IMR-90 (cell line): ENCODE results near the gene ZDHHC12. TPM values are rescaled to one million over a fixed set of nuclear protein-coding genes. Genes with fewer than 3 reads are reported as not detected.

Source experiments
- ATAC-seq: fragments of 200-7000 bp; cut with Tn5 transposase; 2 replicates; pipeline ENCODE4 v1.9.1; 2020; ENCODE audit warnings: low read depth, mild to moderate bottlenecking, moderate library complexity
- BruUV-seq: library from RNA; stranded (reverse); fragments of 400-500 nt; replicated peaks from 2 replicates; lab custom pipeline; 2021; lab: Mats Ljungman, UMichigan
- CTCF ChIA-PET: fragments of 300-600 bp; formaldehyde crosslinking; extraction: SDS; loops from one replicate; lab custom pipeline; 2021; ENCODE audit warnings: antibody characterized with exemption; lab: Yijun Ruan, JAX
- POLR2A ChIA-PET: fragments of 300-600 bp; sonication (Branson Sonifier 250); formaldehyde crosslinking; loops from one replicate; lab custom pipeline; 2022; ENCODE audit warnings: antibody characterized with exemption; ENCODE audit not compliant: unreplicated experiment; lab: Charles Lee
- DNase-seq: peaks from one replicate; pipeline ENCODE4 v3.0.0; 2013
- H2AFZ ChIP-seq: replicated peaks from 2 replicates; pipeline ENCODE3; 2013; ENCODE audit warnings: low read length, mild to moderate bottlenecking; ENCODE audit not compliant: poor library complexity
- H2AK5ac ChIP-seq: 2 replicates; pipeline ENCODE4 v1.6.1; 2013; ENCODE audit warnings: low read depth, low read length, inconsistent platforms
- H2AK9ac ChIP-seq: replicated peaks from 2 replicates; pipeline ENCODE3; 2013; ENCODE audit warnings: mild to moderate bottlenecking, low read depth, low read length, moderate library complexity; ENCODE audit not compliant: poor library complexity
- H2BK120ac ChIP-seq: 2 replicates; pipeline ENCODE4 v1.6.1; 2013; ENCODE audit warnings: low read depth, low read length, inconsistent platforms
- H2BK15ac ChIP-seq: 3 replicates; pipeline ENCODE4 v1.6.1; 2013; ENCODE audit warnings: low read depth, low read length, inconsistent platforms
- H2BK20ac ChIP-seq: 2 replicates; pipeline ENCODE4 v1.6.1; 2013; ENCODE audit warnings: low read depth, mild to moderate bottlenecking, inconsistent platforms, low read length, moderate library complexity
- H2BK5ac ChIP-seq: 2 replicates; pipeline ENCODE4 v1.6.1; 2013; ENCODE audit warnings: mild to moderate bottlenecking, low read depth, low read length, inconsistent platforms; ENCODE audit not compliant: poor library complexity, severe bottlenecking
- H3K14ac ChIP-seq: replicated peaks from 2 replicates; pipeline ENCODE4 v1.6.1; 2013; ENCODE audit warnings: low read depth, low read length, inconsistent platforms
- H3K18ac ChIP-seq: 2 replicates; pipeline ENCODE4 v1.6.1; 2013; ENCODE audit warnings: low read depth, low read length, control low read depth
- H3K23ac ChIP-seq: 2 replicates; pipeline ENCODE4 v1.6.1; 2013; ENCODE audit warnings: low read depth, low read length, inconsistent platforms
- H3K27ac ChIP-seq: 2 replicates; pipeline ENCODE4 v1.5.1; 2013; ENCODE audit warnings: mild to moderate bottlenecking, control low read depth, low read length; ENCODE audit not compliant: insufficient read depth
- H3K27me3 ChIP-seq: 2 replicates; pipeline ENCODE4 v1.6.1; 2013; ENCODE audit warnings: low read length; ENCODE audit not compliant: control insufficient read depth, insufficient read depth
- H3K36me3 ChIP-seq: 2 replicates; pipeline ENCODE4 v1.6.1; 2013; ENCODE audit warnings: low read length, mixed read lengths; ENCODE audit not compliant: control insufficient read depth, insufficient read depth
- H3K4ac ChIP-seq: 2 replicates; pipeline ENCODE4 v1.6.1; 2013; ENCODE audit warnings: low read depth, low read length, inconsistent platforms
- H3K4me1 ChIP-seq: 2 replicates; pipeline ENCODE4 v1.6.1; 2013; ENCODE audit warnings: low read length, mixed read lengths; ENCODE audit not compliant: control insufficient read depth, insufficient read depth
- H3K4me2 ChIP-seq: 2 replicates; pipeline ENCODE4 v1.6.1; 2013; ENCODE audit warnings: low read depth, mild to moderate bottlenecking, control low read depth, low read length, moderate library complexity
- H3K4me3 ChIP-seq: 2 replicates; pipeline ENCODE4 v1.5.1; 2013; ENCODE audit warnings: low read depth, mild to moderate bottlenecking, control low read depth, low read length, moderate library complexity; ENCODE audit not compliant: insufficient read depth
- H3K56ac ChIP-seq: 2 replicates; pipeline ENCODE4 v1.6.1; 2013; ENCODE audit warnings: low read length, inconsistent platforms; ENCODE audit not compliant: insufficient read depth; ENCODE audit errors: extremely low read depth
- H3K79me1 ChIP-seq, 2 experiments: 2 replicates each; pipeline ENCODE4 v1.6.1; 2013; ENCODE audit warnings: low read length in 2 of 2, inconsistent platforms in 1 of 2, low read depth in 1 of 2
- H3K9ac ChIP-seq: 2 replicates; pipeline ENCODE4 v1.6.1; 2013; ENCODE audit warnings: low read depth, low read length, control low read depth
- H3K9me1 ChIP-seq: 2 replicates; pipeline ENCODE4 v1.6.1; 2013; ENCODE audit warnings: low read length, inconsistent platforms; ENCODE audit not compliant: insufficient read depth
- H3K9me3 ChIP-seq: 2 replicates; pipeline ENCODE4 v1.6.1; 2013; ENCODE audit warnings: low read length; ENCODE audit not compliant: control insufficient read depth, insufficient read depth
- H4K20me1 ChIP-seq: 2 replicates; pipeline ENCODE4 v1.6.1; 2013; ENCODE audit warnings: low read length, inconsistent platforms; ENCODE audit not compliant: insufficient read depth
- H4K5ac ChIP-seq: 2 replicates; pipeline ENCODE4 v1.6.1; 2013; ENCODE audit warnings: mild to moderate bottlenecking, low read depth, low read length, control low read depth
- H4K8ac ChIP-seq, 2 experiments: 2 replicates each; pipeline ENCODE4 v1.6.1; 2013; ENCODE audit warnings: low read depth in 2 of 2, low read length in 2 of 2, control low read depth in 1 of 2, inconsistent platforms in 1 of 2
- H4K91ac ChIP-seq: 2 replicates; pipeline ENCODE4 v1.6.1; 2013; ENCODE audit warnings: low read depth, low read length, inconsistent platforms; ENCODE audit not compliant: insufficient read depth
- BHLHE40 ChIP-seq: fragments of 150-350 bp; IDR thresholded peaks from 2 replicates; pipeline ENCODE4 v1.6.1; 2016; ENCODE audit warnings: mild to moderate bottlenecking, low read depth, low read length
- CTCF ChIP-seq: conservative IDR thresholded peaks from 2 replicates; pipeline ENCODE4 v1.5.1; 2012; ENCODE audit warnings: mild to moderate bottlenecking, low read depth, low read length, improper control_type of control experiment
- FOS ChIP-seq: fragments of 150-350 bp; IDR thresholded peaks from 2 replicates; pipeline ENCODE4 v1.6.1; 2016; ENCODE audit warnings: low read depth, low read length
- MXI1 ChIP-seq: IDR thresholded peaks from 2 replicates; pipeline ENCODE4 v1.6.1; 2012; ENCODE audit warnings: low read depth, mild to moderate bottlenecking, low read length, moderate library complexity, borderline replicate concordance
- POLR2A ChIP-seq: IDR thresholded peaks from 2 replicates; pipeline ENCODE4 v1.6.1; 2012; ENCODE audit warnings: mild to moderate bottlenecking, low read depth, low read length
- WGBS, 2 experiments: methylation state at CpG; one replicate each; pipeline versions ENCODE4 v1.1.5 to v1.1.7; 2013; ENCODE audit warnings: missing lambda C conversion rate in 2 of 2; ENCODE audit not compliant: insufficient read length in 1 of 2; ENCODE audit errors: extremely low coverage in 2 of 2; 5-methylcytosine and 5-hydroxymethylcytosine counted together
- dilution Hi-C: fragments of 300-500 bp; cut with HindIII; formaldehyde crosslinking; loops from one replicate; pipeline ENCODE4 v1.14.3; 2018; ENCODE audit warnings: low sequenced_read_pairs; ENCODE audit not compliant: unreplicated experiment
- in situ Hi-C: fragments of 300-500 bp; cut with MboI; formaldehyde crosslinking; loops from 3 replicates; pipeline ENCODE4 v1.14.3; 2019; ENCODE audit warnings: low sequenced_read_pairs, inconsistent platforms, mixed read lengths
- intact Hi-C: fragments of 100-400 bp; cut with micrococcal nuclease; formaldehyde crosslinking; loops from 2 replicates; pipeline ENCODE4 v1.10.0; 2022
- polyA plus RNA-seq, 3 experiments: library from polyadenylated mRNA; depleted of rRNA; stranded (reverse); fragments of >200 nt; gene quantifications; 2 replicates each; pipeline ENCODE4 v1.2.3, GENCODE V29; 2012; ENCODE audit warnings: low replicate concordance in 1 of 3
- total RNA-seq: library from RNA; depleted of rRNA; stranded (reverse); fragments of >200 nt; gene quantifications from 2 replicates; pipeline ENCODE4 v1.2.3, GENCODE V29; 2012
- TF ChIP-seq, protein P1 (sequence below): fragments of 150-350 bp; IDR thresholded peaks from 2 replicates; pipeline ENCODE4 v1.6.1; 2017; ENCODE audit warnings: mild to moderate bottlenecking, antibody characterized with exemption, low read length, low read depth

ZDHHC12 gene
- total and polyA plus RNA-seq, 2 of the 4 experiments (the other 2 are of a cell fraction) = 16.7 to 60.7 TPM

DNA sequence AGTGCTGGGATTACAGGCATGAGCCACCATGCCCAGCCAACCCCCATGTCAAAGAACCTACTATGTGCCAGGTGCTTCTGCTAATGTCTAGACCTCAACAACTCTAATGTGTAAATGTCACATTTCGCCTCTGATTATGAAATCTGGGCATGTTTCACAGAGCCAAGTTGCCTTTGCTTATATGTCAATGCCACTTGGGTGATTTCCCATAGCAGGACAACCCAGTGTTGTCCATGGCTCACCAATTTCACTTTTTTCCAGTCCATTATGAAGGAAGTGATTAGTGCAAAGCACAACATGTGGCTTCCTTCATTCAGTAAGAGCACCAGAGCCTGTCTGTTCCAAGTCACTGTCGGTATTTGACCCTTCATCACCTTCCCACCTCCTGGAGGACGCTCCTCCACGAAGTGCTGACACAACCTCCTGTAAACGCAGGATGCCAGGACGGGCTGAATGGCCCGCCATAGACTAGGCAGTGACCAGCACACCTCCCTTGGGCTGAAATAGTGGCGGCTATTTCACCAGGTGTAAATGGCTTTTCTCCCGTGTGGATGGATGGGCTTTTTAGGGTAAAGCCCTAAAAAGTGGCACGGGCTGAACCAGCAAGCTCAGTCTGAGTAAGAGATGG is 22.6 kb downstream of the ZDHHC12 start:
- no peak overlapping the region for H4K91ac ChIP-seq
- no peak overlapping the region for H3K27ac ChIP-seq
- no peak overlapping the region for H4K5ac ChIP-seq
- H2BK20ac ChIP-seq = no peak overlapping the region
- DNase-seq (no peak), ATAC-seq (no peak)
- H2BK5ac ChIP-seq = no peak overlapping the region
- H3K9me3 ChIP-seq = no peaks in the 10 kb centered on the region
- WGBS, 2 experiments = 43% methylated on average over 5 of the region's 10 CpGs; no CpG with 5 or more reads in 1 of the 2 experiments
- H3K56ac ChIP-seq = no peak overlapping the region
- H3K4me1 ChIP-seq = no peaks in the 10 kb centered on the region
- H4K8ac ChIP-seq = no peak overlapping the region; a peak in 1 of 4 replicates
- CTCF ChIA-PET = interaction anchor here (1.1 kb wide), 1 partner anchor 9 kb away, joined by 4 read pairs; no protein-coding TSS in a partner anchor
- no peak overlapping the region; the same call in 1 of the 2 replicates for H2AK5ac ChIP-seq
- no peak overlapping the region for H3K4me3 ChIP-seq
- no peak overlapping the region for H3K14ac ChIP-seq
- no TSS peak for BruUV-seq
- no peak for TF ChIP-seq CTCF
- no peak for TF ChIP-seq POLR2A
- TF ChIP-seq MXI1 = no peak
- no peak for TF ChIP-seq BHLHE40
- TF ChIP-seq, protein P1, sequence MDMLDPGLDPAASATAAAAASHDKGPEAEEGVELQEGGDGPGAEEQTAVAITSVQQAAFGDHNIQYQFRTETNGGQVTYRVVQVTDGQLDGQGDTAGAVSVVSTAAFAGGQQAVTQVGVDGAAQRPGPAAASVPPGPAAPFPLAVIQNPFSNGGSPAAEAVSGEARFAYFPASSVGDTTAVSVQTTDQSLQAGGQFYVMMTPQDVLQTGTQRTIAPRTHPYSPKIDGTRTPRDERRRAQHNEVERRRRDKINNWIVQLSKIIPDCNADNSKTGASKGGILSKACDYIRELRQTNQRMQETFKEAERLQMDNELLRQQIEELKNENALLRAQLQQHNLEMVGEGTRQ = no peak
- TF ChIP-seq FOS = no peak
- no peak overlapping the region for H3K9ac ChIP-seq
- in situ Hi-C loops (no loop called here), intact Hi-C loops (no loop called here), dilution Hi-C loops (no loop called here)
- peaks cover 11% of the 10 kb centered on the region for H3K9me1 ChIP-seq
- peaks cover 0 to 32% of the 10 kb centered on the region in 2 experiments; a peak in 3 of 4 replicates for H3K79me1 ChIP-seq
- no peak overlapping the region for H3K4ac ChIP-seq
- no peak overlapping the region for H3K23ac ChIP-seq
- no peak overlapping the region for H3K4me2 ChIP-seq
- H4K20me1 ChIP-seq = no peaks in the 10 kb centered on the region; the same call in 1 of the 2 replicates
- peak overlapping the region; percentile 4 for H2AFZ ChIP-seq
- no peaks in the 10 kb centered on the region for H3K27me3 ChIP-seq
- H2AK9ac ChIP-seq = no peak overlapping the region
- H2BK120ac ChIP-seq = no peak overlapping the region; the same call in 1 of the 2 replicates
- no peak overlapping the region for H2BK15ac ChIP-seq
- H3K36me3 ChIP-seq = peaks cover 7% of the 10 kb centered on the region
- POLR2A ChIA-PET = no interaction called here
- H3K18ac ChIP-seq = no peak overlapping the region
